Hepatocyte (in vitro differentiated cells): ENCODE data around the gene ABLIM2. TPM values are rescaled to one million over a fixed set of nuclear protein-coding genes. Genes with fewer than 3 reads are reported as not detected.

Experiments used
- DNase-seq: peaks from one replicate; pipeline ENCODE4 v3.0.0-alpha.2; 2016; ENCODE audit warnings: low spot score
- H2AFZ ChIP-seq: fragments of 200-600 bp; sonication (generic); 2 replicates; pipeline ENCODE4 v1.6.0; 2016; ENCODE audit warnings: antibody characterized with exemption, mild to moderate bottlenecking
- H3K27ac ChIP-seq: fragments of 200-600 bp; sonication (generic); 2 replicates; pipeline ENCODE4 v1.5.1; 2016; ENCODE audit warnings: mild to moderate bottlenecking
- H3K27me3 ChIP-seq: fragments of 200-600 bp; sonication (generic); 2 replicates; pipeline ENCODE4 v1.6.1; 2016
- H3K36me3 ChIP-seq: fragments of 200-600 bp; sonication (generic); replicated peaks from 2 replicates; pipeline ENCODE4 v1.5.1; 2016; ENCODE audit warnings: low read depth; ENCODE audit not compliant: insufficient read depth
- H3K4me1 ChIP-seq: fragments of 200-600 bp; sonication (generic); 2 replicates; pipeline ENCODE4 v1.5.1; 2016; ENCODE audit warnings: mild to moderate bottlenecking, moderate library complexity; ENCODE audit not compliant: insufficient read depth
- H3K4me2 ChIP-seq: fragments of 200-600 bp; sonication (generic); 2 replicates; pipeline ENCODE4 v1.6.0; 2016
- H3K4me3 ChIP-seq: fragments of 200-600 bp; sonication (generic); 2 replicates; pipeline ENCODE4 v1.5.1; 2016; ENCODE audit warnings: mild to moderate bottlenecking
- H3K79me2 ChIP-seq: fragments of 200-600 bp; sonication (generic); 2 replicates; pipeline ENCODE4 v1.6.0; 2017; ENCODE audit warnings: mild to moderate bottlenecking
- H3K9me2 ChIP-seq: fragments of 200-600 bp; sonication (generic); replicated peaks from 2 replicates; pipeline ENCODE4 v1.6.0; 2017; ENCODE audit warnings: mild to moderate bottlenecking; ENCODE audit not compliant: insufficient read depth
- H3K9me3 ChIP-seq: fragments of 200-600 bp; sonication (generic); 2 replicates; pipeline ENCODE4 v1.5.1; 2016; ENCODE audit warnings: low read depth, mild to moderate bottlenecking
- H4K20me1 ChIP-seq: fragments of 200-600 bp; sonication (generic); 2 replicates; pipeline ENCODE4 v1.6.0; 2016; ENCODE audit warnings: mild to moderate bottlenecking; ENCODE audit not compliant: insufficient read depth, poor library complexity, severe bottlenecking
- CTCF ChIP-seq: fragments of 200-600 bp; sonication (generic); IDR thresholded peaks from 2 replicates; pipeline ENCODE4 v1.5.1; 2016; ENCODE audit warnings: antibody characterized with exemption, mild to moderate bottlenecking; ENCODE audit not compliant: poor library complexity
- EZH2 ChIP-seq: fragments of 200-600 bp; sonication (generic); IDR thresholded peaks from 2 replicates; pipeline ENCODE4 v1.6.1; 2016; ENCODE audit warnings: antibody characterized with exemption, mild to moderate bottlenecking, borderline replicate concordance
- EZH2phosphoT487 ChIP-seq: fragments of 200-600 bp; sonication (generic); IDR thresholded peaks from one replicate; pipeline ENCODE4 v1.6.1; 2018; ENCODE audit warnings: antibody characterized with exemption, mild to moderate bottlenecking, low read depth, moderate library complexity; ENCODE audit not compliant: unreplicated experiment, severe bottlenecking
- WGBS: methylation state at CpG from one replicate; pipeline ENCODE4 v1.1.6; 2016; ENCODE audit warnings: low lambda C conversion rate; ENCODE audit errors: missing lambda C conversion rate; 5-methylcytosine and 5-hydroxymethylcytosine counted together
- polyA plus RNA-seq: library from polyadenylated mRNA; unstranded; fragments of >200 nt; fragmentation: Nextera tagmentation; extraction: Ambion mirVana; gene quantifications from 2 replicates; pipeline ENCODE4 v1.2.1, GENCODE V29; 2016
- total RNA-seq: library from RNA; depleted of rRNA; stranded (reverse); fragments of >200 nt; gene quantifications from 2 replicates; pipeline ENCODE4 v1.2.3, GENCODE V29; 2014

Gene ABLIM2
- total and polyA plus RNA-seq, 2 experiments from 2014 or later: 1.7 to 2.0 TPM

DNA sequence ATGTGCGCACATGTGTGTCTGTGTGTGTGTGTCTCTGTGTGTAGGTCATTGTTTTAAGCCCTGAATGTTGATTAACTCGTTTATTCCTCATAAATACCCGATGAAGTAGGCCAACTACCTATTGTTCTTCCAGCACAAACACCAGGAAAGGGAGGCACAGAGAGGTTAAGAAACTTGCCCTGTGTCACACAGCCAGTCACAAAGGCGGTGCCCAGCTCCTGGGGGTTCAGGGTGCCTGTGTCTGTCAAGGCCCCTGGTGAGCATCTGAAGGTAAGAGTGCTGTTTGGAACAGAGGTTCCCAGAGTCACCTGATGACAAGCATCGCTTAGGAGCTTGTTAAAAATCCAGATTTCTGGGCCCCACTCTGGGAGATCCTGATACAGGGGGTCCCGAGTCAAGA is 22.5 kb upstream of the ABLIM2 start:
- no peaks in the 10 kb centered on the region for H3K36me3 ChIP-seq
- H3K9me3 ChIP-seq: no peaks in the 10 kb centered on the region
- no peak overlapping the region for H3K27ac ChIP-seq
- TF ChIP-seq CTCF: no peak
- TF ChIP-seq EZH2phosphoT487: no peak
- TF ChIP-seq EZH2: no peak
- no peaks in the 10 kb centered on the region for H3K79me2 ChIP-seq
- H3K4me2 ChIP-seq: no peak overlapping the region
- H2AFZ ChIP-seq: no peak overlapping the region
- H3K4me1 ChIP-seq: peaks cover 31% of the 10 kb centered on the region
- no peak overlapping the region for H3K4me3 ChIP-seq
- DNase-seq: no peak
- WGBS: 94% methylated on average over 6 of the region's 6 CpGs
- H3K9me2 ChIP-seq: no peaks in the 10 kb centered on the region
- no peaks in the 10 kb centered on the region for H3K27me3 ChIP-seq
- H4K20me1 ChIP-seq: no peaks in the 10 kb centered on the region

DNA sequence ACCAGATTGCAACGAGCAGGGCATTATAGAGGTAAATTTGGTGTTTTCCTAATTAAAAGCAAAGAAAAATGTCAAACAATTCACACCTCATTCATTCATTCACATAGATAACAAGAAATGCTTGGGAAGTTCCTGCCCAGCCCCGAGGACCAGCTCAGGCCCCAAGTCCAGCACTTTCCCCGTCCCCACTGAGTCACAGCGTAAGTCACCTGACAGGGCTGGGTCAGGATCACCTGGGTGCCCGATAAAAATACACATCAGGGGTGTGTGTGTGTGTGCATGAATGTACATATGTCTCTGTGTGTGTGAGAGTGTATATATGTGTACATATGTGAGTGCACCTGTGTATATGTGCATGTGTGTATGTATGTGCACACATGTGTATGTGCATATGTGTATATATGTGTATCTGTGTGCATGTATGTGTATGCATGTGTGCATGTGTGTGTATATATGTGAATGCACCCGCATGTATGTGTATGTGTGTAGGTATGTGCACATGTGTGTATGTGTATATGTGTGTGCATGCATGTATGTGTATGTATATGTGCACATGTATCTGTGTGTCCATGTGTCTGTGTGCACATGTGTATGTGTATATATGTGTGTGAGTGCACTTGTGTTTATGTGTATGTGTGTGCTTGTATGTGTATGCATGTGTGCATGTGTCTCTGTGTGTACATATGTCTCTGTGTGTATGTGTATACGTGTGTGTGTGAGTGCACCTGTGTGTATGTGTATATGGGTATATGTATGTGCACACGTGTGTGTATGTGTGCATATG is 21.9 kb upstream of the ABLIM2 start:
- WGBS: 81% methylated on average over 8 of the region's 8 CpGs
- no peaks in the 10 kb centered on the region for H3K79me2 ChIP-seq

GRCh38 chr4:8179771-8180170 is 21.2 kb upstream of the ABLIM2 start:
- WGBS: 83% methylated on average over 9 of the region's 9 CpGs
- TF ChIP-seq EZH2: no peak
- TF ChIP-seq EZH2phosphoT487: no peak
- no peak for TF ChIP-seq CTCF
- no peak overlapping the region for H3K4me3 ChIP-seq
- H3K4me2 ChIP-seq: no peak overlapping the region
- no peaks in the 10 kb centered on the region for H4K20me1 ChIP-seq
- no peak for DNase-seq
- no peaks in the 10 kb centered on the region for H3K9me2 ChIP-seq
- H3K27ac ChIP-seq: no peak overlapping the region
- peaks cover 26% of the 10 kb centered on the region for H3K4me1 ChIP-seq
- H3K79me2 ChIP-seq: no peaks in the 10 kb centered on the region
- no peaks in the 10 kb centered on the region for H3K36me3 ChIP-seq
- H3K9me3 ChIP-seq: no peaks in the 10 kb centered on the region
- H2AFZ ChIP-seq: no peak overlapping the region
- no peaks in the 10 kb centered on the region for H3K27me3 ChIP-seq

More for the DNA sequence above, 21.9 kb upstream of the ABLIM2 start:
- H3K4me3 ChIP-seq: no peak overlapping the region
- no peaks in the 10 kb centered on the region for H3K36me3 ChIP-seq
- H2AFZ ChIP-seq: no peak overlapping the region
- no peak overlapping the region for H3K27ac ChIP-seq
- no peaks in the 10 kb centered on the region for H3K9me2 ChIP-seq
- DNase-seq: no peak
- H3K4me2 ChIP-seq: no peak overlapping the region
- TF ChIP-seq CTCF: no peak
- no peak for TF ChIP-seq EZH2phosphoT487
- H3K4me1 ChIP-seq: peaks cover 28% of the 10 kb centered on the region
- no peaks in the 10 kb centered on the region for H3K9me3 ChIP-seq
- no peaks in the 10 kb centered on the region for H4K20me1 ChIP-seq
- H3K27me3 ChIP-seq: no peaks in the 10 kb centered on the region

DNA sequence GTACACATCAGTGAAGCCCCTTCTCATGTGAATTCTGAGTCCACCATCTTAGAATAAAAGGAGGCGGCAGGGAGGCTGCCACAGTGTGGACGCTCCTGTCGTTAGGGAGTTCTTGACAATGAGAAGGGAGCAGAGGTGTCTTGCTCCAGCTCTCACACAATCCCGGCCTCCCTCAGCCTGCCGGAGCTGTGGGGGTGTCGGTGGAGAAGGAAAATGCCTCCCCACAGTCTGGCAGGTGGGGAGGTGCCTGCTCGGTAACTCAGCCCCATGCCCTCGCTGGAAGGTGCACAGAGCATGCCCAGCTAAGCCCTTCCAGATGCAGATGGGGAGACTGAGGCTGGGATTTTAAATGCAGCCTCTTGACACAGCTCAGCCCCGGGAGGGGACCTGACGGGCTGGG is 20.5 kb upstream of the ABLIM2 start:
- no peak overlapping the region for H3K4me3 ChIP-seq
- no peaks in the 10 kb centered on the region for H3K9me3 ChIP-seq
- TF ChIP-seq EZH2phosphoT487: no peak
- TF ChIP-seq EZH2: no peak
- TF ChIP-seq CTCF: no peak
- no peaks in the 10 kb centered on the region for H3K79me2 ChIP-seq
- H4K20me1 ChIP-seq: no peaks in the 10 kb centered on the region
- H3K27me3 ChIP-seq: no peaks in the 10 kb centered on the region
- 88% methylated on average over 10 of the region's 10 CpGs for WGBS
- H3K36me3 ChIP-seq: no peaks in the 10 kb centered on the region
- no peak overlapping the region for H2AFZ ChIP-seq
- no peaks in the 10 kb centered on the region for H3K9me2 ChIP-seq
- DNase-seq: no peak
- H3K4me1 ChIP-seq: peaks cover 26% of the 10 kb centered on the region
- H3K4me2 ChIP-seq: no peak overlapping the region
- no peak overlapping the region for H3K27ac ChIP-seq
